ENCODE results near the gene SFRP5. TPM values are rescaled to one million over a fixed set of nuclear protein-coding genes. Genes with fewer than 3 reads are reported as not detected.

Gene SFRP5
- total and polyA plus RNA-seq, 2 donors (not counting 1 experiment from before 2014, with no cell fraction given), result not detected

Other genes with a start within 250 kb of the SFRP5 start
- gene ANKRD2, start 199.2 kb downstream of the SFRP5 start, total RNA-seq, result not detected in 2 replicates
- gene ANKRD2, start 199.2 kb downstream of the SFRP5 start, polyA plus RNA-seq, result not detected in 2 replicates
- not detected in 2 replicates for gene HOGA1, start 187.6 kb downstream of the SFRP5 start, total RNA-seq
- not detected in 2 replicates for gene HOGA1, start 187.6 kb downstream of the SFRP5 start, polyA plus RNA-seq
- not detected in 2 replicates for gene C10orf62, start 182.3 kb downstream of the SFRP5 start, total RNA-seq
- gene C10orf62, start 182.3 kb downstream of the SFRP5 start, polyA plus RNA-seq, result not detected in 2 replicates
- gene MORN4, start 138.5 kb downstream of the SFRP5 start, total RNA-seq, result 2.8 TPM in 2 replicates
- 1.5 TPM in 2 replicates for gene MORN4, start 138.5 kb downstream of the SFRP5 start, polyA plus RNA-seq
- 17.7 and 18.4 TPM in 2 replicates for gene PI4K2A, start 131.3 kb downstream of the SFRP5 start, total RNA-seq
- gene PI4K2A, start 131.3 kb downstream of the SFRP5 start, polyA plus RNA-seq, result 7.9 and 26.6 TPM in 2 replicates
- 3.4 and 3.9 TPM in 2 replicates for gene AVPI1, start 84.8 kb downstream of the SFRP5 start, total RNA-seq
- gene AVPI1, start 84.8 kb downstream of the SFRP5 start, polyA plus RNA-seq, result 3.6 and 4.0 TPM in 2 replicates
- 0.54 and 0.80 TPM in 2 replicates for gene MARVELD1, start 58.3 kb downstream of the SFRP5 start, total RNA-seq
- 0.26 and 0.45 TPM in 2 replicates for gene MARVELD1, start 58.3 kb downstream of the SFRP5 start, polyA plus RNA-seq
- gene ZFYVE27, start 34.9 kb downstream of the SFRP5 start, total RNA-seq, result 79.0 and 79.7 TPM in 2 replicates
- gene ZFYVE27, start 34.9 kb downstream of the SFRP5 start, polyA plus RNA-seq, result 50.4 and 55.2 TPM in 2 replicates
- not detected in 2 replicates for gene GOLGA7B, start 77.8 kb upstream of the SFRP5 start, total RNA-seq
- 0.01 and 0.19 TPM in 2 replicates for gene GOLGA7B, start 77.8 kb upstream of the SFRP5 start, polyA plus RNA-seq